ENCODE results near the gene MAGI2. TPM values are rescaled to one million over a fixed set of nuclear protein-coding genes. Genes with fewer than 3 reads are reported as not detected.

The MAGI2 gene
- total and polyA plus RNA-seq, 2 donors from 2014 or later = 4.4 to 9.0 TPM

DNA sequence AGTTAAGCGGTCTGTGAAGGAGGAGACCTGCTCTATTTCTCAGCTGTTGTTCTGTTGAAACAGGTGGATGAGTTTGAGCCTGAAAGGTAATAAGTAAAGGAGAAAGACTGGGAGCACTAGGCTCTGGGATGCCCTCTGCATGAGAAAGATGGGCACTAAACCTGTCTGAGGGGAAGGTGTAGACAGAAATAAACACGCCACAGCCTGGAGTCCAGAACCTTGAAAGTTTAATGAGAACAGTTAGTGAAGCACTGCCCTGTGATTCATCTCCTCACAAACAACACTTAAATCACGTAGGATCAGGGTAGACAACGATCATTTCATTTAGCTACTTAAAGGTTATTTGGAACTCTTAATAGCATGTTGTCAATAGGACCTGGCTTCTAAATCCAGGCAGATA is 1461.8 kb downstream of the MAGI2 start:
- no peak for DNase-seq
- H3K36me3 ChIP-seq (ENCODE audit: control insufficient read depth in 2 of 3, insufficient read depth in 3 of 3, low read length in 3 of 3) = no peaks in the 10 kb centered on the region
- no peak for FAIRE-seq
- H3K27me3 ChIP-seq (ENCODE audit: control insufficient read depth, insufficient read depth, low read length) = no peaks in the 10 kb centered on the region
- no peak overlapping the region for H3K9ac ChIP-seq (ENCODE audit: low read length in 3 of 3)
- H3K4me1 ChIP-seq (ENCODE audit: control insufficient read depth in 2 of 3, insufficient read depth in 2 of 3, low read depth in 1 of 3, low read length in 3 of 3) = no peaks in the 10 kb centered on the region
- intact Hi-C loops (cut with DNase I) = no loop called here
- H3K9me3 ChIP-seq (ENCODE audit: control insufficient read depth in 2 of 3, insufficient read depth in 1 of 3, low read length in 3 of 3) = no peaks in the 10 kb centered on the region
- no peak overlapping the region for H3K27ac ChIP-seq (ENCODE audit: low read depth in 2 of 2, low read length in 2 of 2)
- H3K4me3 ChIP-seq (ENCODE audit: low read length in 3 of 3) = no peak overlapping the region
- TF ChIP-seq, protein P1, sequence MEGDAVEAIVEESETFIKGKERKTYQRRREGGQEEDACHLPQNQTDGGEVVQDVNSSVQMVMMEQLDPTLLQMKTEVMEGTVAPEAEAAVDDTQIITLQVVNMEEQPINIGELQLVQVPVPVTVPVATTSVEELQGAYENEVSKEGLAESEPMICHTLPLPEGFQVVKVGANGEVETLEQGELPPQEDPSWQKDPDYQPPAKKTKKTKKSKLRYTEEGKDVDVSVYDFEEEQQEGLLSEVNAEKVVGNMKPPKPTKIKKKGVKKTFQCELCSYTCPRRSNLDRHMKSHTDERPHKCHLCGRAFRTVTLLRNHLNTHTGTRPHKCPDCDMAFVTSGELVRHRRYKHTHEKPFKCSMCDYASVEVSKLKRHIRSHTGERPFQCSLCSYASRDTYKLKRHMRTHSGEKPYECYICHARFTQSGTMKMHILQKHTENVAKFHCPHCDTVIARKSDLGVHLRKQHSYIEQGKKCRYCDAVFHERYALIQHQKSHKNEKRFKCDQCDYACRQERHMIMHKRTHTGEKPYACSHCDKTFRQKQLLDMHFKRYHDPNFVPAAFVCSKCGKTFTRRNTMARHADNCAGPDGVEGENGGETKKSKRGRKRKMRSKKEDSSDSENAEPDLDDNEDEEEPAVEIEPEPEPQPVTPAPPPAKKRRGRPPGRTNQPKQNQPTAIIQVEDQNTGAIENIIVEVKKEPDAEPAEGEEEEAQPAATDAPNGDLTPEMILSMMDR (IDR thresholded peaks at IDR 0.05; ENCODE audit: borderline replicate concordance, extremely low read depth, insufficient read depth) = no peak

DNA sequence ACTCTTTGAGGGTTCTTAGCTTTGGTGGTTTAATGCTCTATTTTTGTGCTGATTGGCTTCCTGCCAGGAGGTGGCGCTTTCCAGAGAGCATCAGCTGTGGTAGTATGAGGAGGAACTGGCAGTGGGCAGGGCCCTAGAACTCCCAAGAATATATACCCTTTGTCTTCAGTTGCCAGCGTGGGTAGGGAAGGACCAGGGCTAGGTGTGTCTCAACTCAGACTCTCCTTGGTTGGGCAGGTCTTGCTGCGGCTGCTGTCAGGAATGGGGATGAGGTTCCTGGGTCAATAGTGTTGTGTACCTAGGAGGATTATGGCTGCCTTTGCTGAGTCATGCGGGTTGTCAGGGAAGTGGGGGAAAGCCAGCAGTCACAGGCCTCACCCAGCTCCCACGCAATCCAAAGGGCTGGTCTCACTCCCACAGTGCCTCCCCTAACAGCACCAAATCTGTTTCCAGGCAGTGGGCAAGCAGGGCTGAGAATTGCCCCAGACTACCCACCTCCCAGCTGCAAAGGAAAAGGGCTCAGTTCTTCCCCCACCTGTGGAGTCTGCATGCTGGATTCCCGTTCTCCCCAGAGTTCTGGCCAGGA is 1463.4 kb downstream of the MAGI2 start:
- Histone ChIP-seq H3K9me3 (ENCODE audit: control insufficient read depth in 2 of 3, insufficient read depth in 1 of 3, low read length in 3 of 3) (no peaks in the 10 kb centered on the region), H3K4me1 (ENCODE audit: control insufficient read depth in 2 of 3, insufficient read depth in 2 of 3, low read depth in 1 of 3, low read length in 3 of 3) (no peaks in the 10 kb centered on the region), H3K27ac (ENCODE audit: low read depth in 2 of 2, low read length in 2 of 2) (no peak overlapping the region), H3K36me3 (ENCODE audit: control insufficient read depth in 2 of 3, insufficient read depth in 3 of 3, low read length in 3 of 3) (no peaks in the 10 kb centered on the region), H3K4me3 (ENCODE audit: low read length in 3 of 3) (no peak overlapping the region), H3K27me3 (ENCODE audit: control insufficient read depth, insufficient read depth, low read length) (no peaks in the 10 kb centered on the region), H3K9ac (ENCODE audit: low read length in 3 of 3) (no peak overlapping the region)
- TF ChIP-seq, protein P1 (IDR thresholded peaks at IDR 0.05; ENCODE audit: borderline replicate concordance, extremely low read depth, insufficient read depth) = no peak
- intact Hi-C loops (cut with DNase I) = no loop called here
- FAIRE-seq = no peak
- DNase-seq = no peak

DNA sequence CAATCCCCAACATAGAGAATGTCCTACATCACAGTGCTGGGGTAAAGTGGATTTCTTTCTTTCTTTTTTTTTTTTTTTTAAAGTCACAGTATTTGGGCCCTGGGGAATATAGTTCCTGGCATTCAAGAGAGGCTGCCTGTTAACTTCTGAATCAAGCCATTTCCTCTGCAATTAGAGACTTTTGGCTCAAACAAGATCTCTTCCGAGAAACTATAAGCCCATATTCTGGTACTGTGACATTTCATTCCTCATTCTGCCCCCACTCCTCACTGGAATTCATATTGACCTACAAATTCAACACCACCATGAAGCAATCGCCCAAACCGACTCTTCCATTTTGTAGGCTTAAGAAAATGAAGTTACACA is 1467.5 kb downstream of the MAGI2 start:
- Histone ChIP-seq H3K4me3 (ENCODE audit: low read length in 3 of 3) (no peak overlapping the region), H3K27ac (ENCODE audit: low read depth in 2 of 2, low read length in 2 of 2) (no peak overlapping the region), H3K36me3 (ENCODE audit: control insufficient read depth in 2 of 3, insufficient read depth in 3 of 3, low read length in 3 of 3) (no peaks in the 10 kb centered on the region), H3K9ac (ENCODE audit: low read length in 3 of 3) (no peak overlapping the region), H3K27me3 (ENCODE audit: control insufficient read depth, insufficient read depth, low read length) (no peaks in the 10 kb centered on the region), H3K9me3 (ENCODE audit: control insufficient read depth in 2 of 3, insufficient read depth in 1 of 3, low read length in 3 of 3) (no peaks in the 10 kb centered on the region), H3K4me1 (ENCODE audit: control insufficient read depth in 2 of 3, insufficient read depth in 2 of 3, low read depth in 1 of 3, low read length in 3 of 3) (no peaks in the 10 kb centered on the region)
- TF ChIP-seq, protein P1 (IDR thresholded peaks at IDR 0.05; ENCODE audit: borderline replicate concordance, extremely low read depth, insufficient read depth) = no peak
- intact Hi-C loops (cut with DNase I) = no loop called here
- no peak for FAIRE-seq
- peak in 1 of 5 donors; percentile 7 for DNase-seq
